IPS-11a (cell line): ENCODE results near the gene AHSA1.
A peak's percentile ranks its signal among the peaks of the same experiment; 100 is the strongest.

Experiments used
- H3K4me3 ChIP-seq: one replicate; pipeline ENCODE4 v1.5.1; 2013; ENCODE audit warnings: low read depth, low read length, control low read depth

Gene AHSA1

DNA sequence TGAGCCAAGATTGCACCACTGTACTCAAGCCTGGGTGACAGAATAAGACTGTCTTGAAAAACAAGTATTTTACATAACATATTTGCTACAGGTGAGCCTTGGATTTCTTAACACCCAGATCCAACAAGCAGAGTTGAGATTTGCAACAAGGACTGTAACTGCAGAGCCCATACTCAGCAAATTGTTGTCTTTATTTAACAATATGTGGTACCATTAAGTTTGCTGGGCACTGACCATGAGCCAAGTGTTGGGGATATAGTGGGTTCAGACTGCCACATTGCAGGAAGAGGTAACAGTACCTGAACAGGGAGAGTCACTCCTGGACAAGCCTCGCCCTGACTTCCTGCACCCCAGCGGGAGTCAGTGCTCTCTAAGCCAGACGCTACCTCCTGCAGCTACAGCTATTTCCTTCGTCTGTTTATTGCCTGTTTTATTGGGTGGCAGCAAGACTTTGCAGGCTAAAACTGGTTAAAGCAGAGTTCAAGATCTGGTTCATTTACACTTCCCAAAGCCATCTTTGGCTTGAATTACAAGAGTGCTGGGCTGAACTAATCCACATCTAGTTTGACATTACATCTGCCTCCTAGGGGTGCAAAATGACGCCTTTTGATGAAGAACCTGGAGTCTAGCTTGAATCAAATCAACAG lies 12.5 kb downstream of the AHSA1 start:
- no peak overlapping the region for H3K4me3 ChIP-seq

DNA sequence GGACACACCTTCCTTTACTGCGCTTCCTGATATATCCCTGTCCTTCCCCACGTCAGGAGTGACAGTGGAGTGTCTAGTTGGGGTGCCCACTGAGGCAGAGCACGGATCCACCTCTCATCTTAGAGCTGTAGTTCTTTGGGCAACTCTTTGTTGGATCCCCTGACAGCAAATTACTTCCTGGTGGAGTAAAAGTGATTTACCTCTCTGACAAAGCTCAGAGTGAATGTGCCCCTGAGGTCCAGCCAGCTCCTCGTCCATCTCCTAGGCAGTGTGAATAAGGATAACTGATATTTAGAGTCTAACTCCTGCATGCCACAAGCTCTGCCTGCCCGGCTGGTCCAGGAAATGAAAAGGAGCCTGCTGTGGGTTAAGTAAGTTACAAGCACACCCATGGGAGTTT lies 16.0 kb downstream of the AHSA1 start:
- H3K4me3 ChIP-seq: no peak overlapping the region

DNA sequence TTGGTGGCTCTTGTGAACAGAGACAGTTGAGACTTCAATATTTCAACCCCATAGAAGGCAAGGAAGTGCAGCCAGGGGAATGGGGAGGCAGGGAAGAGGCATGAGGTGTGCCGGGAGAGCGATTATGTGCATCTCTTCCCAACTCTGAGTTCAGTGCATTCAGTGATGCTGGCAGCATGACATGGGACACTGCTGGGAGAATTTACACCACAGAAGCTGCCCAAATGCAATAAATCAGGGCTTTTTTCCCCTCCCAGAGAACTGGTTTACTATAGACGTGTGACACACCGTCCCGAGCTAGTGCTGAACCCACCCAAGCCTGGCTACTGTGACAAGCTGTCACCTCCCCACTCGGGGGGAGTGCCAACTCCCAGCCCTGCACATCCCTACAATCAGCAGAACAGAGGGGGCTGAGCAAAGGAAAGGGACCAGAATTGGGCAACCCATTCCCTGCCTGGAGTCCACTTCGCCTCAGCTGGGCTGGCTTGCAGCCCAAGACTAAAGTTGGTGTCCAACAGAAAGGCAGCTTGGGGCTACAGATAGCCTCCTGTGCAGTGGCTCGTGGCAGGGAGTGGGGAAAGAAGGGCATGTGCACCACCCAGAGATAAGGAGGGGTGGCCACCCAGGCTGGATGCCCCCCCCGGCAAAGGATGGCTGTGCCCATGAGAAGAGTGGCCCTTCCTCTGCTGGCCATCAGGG lies 16.7 kb downstream of the AHSA1 start:
- no peak overlapping the region for H3K4me3 ChIP-seq

GRCh38 chr14:77475432-77476115 lies 17.7 kb downstream of the AHSA1 start:
- no peak overlapping the region for H3K4me3 ChIP-seq

GRCh38 chr14:77478029-77478428 lies 20.1 kb downstream of the AHSA1 start:
- H3K4me3 ChIP-seq: no peak overlapping the region

DNA sequence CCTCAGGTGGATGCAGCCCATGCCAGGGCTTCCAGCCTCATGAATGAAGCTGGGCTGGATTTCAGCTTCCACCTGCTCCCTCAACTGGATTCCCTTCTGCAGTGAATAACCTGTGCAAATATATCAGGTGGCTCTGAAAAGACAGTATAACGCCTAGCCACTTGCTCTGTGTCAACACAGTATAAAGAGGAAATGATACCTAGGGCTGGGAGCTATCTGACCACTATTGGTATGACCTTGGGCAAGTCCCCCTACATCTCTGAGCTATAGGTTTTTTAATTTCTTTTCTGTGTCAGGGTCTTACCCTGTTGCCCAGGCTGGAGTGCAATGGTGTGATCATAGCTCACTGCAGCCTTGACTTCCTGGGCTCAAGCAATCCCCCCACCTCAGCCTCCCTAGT lies 20.9 kb downstream of the AHSA1 start:
- no peak overlapping the region for H3K4me3 ChIP-seq

GRCh38 chr14:77482422-77482821 lies 24.5 kb downstream of the AHSA1 start:
- no peak overlapping the region for H3K4me3 ChIP-seq

- H3K4me3 ChIP-seq: no peak overlapping the region
These were observed 27.4 kb downstream of the AHSA1 start for GRCh38 chr14:77485256-77485655.

DNA sequence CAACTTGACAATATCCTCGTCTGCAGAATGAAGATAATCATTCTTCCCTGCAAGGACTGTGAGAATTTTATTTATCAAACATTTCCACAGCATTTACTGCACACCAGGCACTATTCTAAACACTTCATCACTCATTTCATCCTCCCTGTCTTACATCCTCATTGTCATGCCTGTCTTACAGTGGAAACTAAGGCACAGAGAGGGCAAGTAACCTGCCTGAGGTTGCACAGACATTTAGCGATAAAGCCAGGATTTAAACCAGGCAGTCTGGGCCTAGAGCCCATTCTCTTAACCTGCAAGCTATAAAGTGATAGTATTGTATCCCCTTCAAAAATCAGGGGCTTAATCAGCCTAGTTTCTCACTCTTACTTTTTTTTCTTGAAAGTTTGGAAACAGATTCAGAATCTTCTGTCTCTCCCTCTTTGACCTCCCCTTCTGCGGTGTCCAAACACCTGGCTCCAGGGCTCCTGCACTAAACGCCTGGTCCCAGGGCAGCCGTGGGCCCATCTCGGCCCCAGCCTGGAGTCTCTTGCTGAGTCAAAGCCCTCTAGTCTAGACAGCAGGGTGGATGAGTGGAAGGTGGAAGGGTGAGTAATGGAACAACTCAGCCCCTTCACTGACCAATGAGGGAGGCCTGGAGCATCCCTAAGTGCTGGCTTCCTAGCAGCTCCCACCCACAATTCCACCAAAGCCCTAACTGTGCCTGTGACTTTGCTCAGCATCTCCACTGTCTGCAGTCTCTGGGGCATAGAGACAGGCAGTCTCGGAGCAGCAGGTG lies 28.2 kb downstream of the AHSA1 start:
- H3K4me3 ChIP-seq: no peak overlapping the region

DNA sequence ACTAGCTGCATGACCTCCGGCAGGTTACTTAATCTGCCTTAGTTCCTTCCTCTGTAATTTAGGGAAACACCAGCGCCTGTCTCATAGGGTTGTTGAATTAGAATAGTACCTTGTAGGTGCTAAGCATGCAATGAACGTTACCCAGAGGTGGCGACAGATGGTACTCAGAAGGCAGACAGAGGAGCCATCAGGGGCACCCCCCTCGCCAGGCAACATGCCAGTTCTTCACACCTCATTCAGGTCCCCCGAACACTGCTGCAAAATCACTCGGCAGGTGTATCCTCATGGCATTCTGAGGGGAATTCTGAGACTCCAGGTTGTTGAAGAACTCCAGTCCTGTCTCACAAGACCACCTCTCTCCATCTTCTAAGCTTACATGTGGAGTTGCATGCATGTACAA lies 30.7 kb downstream of the AHSA1 start:
- H3K4me3 ChIP-seq: no peak overlapping the region

DNA sequence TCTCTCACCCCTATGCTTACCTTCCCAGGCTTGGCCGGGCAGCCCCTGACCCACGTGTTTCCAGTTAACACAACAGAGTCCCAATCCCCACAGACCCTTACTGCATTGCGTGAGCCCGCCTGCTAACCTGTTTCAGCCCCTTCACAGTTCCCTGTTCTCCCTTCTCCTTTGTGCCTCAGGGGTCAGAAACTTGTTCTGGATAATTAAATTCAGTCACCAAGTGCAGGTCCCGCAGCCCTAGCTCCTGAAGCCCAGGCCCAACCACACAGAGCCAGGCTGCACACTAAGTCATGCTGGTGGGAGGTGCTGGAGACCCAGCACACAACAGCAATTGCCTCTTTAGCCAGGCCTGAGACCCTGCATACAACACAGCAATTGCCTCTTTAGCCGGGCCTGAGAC lies 31.1 kb downstream of the AHSA1 start:
- H3K4me3 ChIP-seq: no peak overlapping the region

- no peak overlapping the region for H3K4me3 ChIP-seq
These were observed 32.6 kb downstream of the AHSA1 start for GRCh38 chr14:77490347-77490986.

GRCh38 chr14:77491056-77491455 lies 33.2 kb downstream of the AHSA1 start:
- no peak overlapping the region for H3K4me3 ChIP-seq

GRCh38 chr14:77495334-77495733 lies 37.4 kb downstream of the AHSA1 start:
- H3K4me3 ChIP-seq: no peak overlapping the region

DNA sequence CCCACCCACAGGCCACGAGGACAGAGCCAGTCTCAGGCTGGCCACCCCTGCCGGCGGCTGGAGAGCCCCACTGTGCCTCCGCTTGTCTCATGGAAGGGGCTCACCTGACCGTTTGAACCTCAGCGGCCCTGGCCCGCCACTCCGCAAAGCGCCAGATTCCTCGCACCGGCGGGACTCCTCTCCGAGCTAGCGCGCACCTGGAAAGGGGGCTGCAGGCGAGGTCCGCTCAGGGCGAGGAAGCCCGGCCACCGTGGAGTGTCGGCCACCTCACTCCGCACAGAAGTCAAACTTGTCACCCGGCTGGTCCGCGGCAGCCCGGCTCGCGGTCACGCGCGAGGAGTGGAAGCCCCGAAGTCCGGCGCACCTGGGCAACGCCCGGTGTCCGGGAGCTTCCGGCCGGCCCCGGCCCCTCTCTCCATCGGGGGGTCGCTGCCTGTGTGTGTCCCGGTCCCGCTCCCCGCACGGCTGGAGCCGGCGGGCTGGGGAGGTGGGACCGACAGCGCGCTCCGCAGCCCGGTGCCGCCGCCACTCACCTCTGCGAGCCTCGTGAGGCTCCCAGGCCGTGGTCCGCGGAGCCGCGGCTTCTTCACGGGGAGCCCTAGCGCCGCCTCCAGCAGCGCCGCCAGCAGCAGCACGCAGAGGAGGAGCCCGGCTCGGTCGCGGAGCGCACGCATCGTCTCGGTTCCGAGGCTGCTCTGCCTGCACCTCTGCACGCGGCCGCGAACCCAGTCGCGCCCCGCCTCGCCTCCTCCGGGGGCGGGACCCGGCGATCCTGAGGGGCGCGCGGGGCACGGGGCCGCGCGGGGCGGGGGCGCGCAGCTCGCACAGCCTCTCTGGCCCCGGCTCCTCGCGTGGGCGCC lies 40.5 kb downstream of the AHSA1 start, which contains the start of gene ISM2:
Gene ISM2, minus strand, starts transcription at position 697 of the 860 bp plus-strand sequence. Its CDS starts 23 bp downstream, at position 674.
- peak within 1 kb of the TSS; percentile 50 for H3K4me3 ChIP-seq

DNA sequence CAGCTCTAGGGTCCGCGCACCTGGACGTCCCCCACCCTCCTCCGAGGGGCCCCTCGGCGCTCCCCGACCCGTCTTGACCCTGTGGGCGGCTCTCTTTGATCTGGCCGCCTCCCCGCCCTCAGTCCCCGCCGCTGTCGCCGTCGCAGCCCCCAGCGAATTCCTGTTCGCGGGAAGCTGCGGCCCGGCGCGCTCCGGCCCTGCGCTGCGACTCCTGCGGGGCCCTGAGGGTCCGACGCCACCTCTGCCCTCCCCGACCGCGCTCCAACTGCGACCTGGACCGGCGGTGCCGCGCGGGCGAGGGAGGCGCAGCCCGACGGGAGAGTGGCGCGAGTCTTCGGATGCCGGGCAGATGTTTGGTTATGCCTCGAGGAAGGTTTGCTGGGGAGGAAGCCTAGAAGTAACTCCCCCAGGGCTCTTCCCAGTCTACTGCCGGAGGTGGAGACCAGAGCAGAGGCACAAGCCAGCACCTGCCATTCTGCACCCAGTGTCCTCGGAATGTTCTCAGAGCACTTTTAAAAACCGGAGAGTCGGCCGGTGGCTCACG lies 41.2 kb downstream of the AHSA1 start:
- H3K4me3 ChIP-seq: peak overlapping the region; percentile 50

DNA sequence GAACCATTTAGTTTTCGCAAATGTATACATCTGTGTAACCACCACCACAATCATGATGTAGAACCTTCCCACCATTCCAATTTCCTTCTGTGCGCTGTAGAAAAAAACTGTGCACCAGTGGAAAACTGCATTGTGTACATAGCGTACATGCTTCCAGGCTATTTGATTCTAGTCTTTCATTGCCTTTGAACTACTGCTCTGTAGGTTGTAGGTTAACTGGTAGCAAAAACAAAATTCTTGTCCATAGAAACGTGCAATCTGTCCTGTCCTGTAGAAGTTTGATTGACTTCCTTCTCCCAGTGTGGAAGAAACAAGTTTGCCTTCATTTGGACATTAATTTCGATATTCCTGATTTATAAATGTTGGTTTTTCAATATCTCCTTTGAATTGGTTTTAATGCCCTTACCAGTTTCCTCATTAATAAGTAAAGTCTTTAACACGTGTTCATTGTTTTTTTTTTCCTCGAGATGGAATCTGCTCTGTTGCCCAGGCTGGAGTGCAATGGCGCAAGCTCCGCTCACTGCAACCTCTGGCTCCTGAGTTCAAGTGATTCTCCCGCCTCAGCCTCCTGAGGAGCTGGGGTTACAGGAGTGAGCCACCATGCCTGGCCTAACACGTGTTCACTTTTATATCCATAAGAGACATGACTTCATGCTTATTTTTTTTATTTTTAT lies 44.4 kb downstream of the AHSA1 start:
- no peak overlapping the region for H3K4me3 ChIP-seq

GRCh38 chr14:77503138-77503537 lies 45.2 kb downstream of the AHSA1 start:
- H3K4me3 ChIP-seq: no peak overlapping the region

DNA sequence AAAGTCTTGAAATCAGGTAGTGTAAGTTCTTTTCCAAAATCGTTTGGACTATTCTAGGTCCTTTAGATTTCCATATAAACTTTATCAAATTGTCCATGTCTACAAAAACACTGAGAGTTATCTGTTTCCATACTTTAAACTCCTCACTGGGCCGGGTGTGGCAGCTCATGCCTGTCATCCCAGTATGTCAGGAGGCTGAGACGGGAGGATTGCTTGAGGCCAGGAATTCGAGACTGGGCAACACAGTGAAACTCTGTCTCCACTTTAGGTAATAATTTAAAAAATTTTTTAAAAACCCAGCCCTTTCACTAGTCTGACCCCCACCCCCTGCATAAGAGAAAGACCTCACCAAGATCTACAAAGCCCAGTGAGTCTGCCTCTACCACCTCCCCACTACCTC lies 47.1 kb downstream of the AHSA1 start:
- no peak overlapping the region for H3K4me3 ChIP-seq
